Measurements from ENCODE around the gene RALGPS1.

Gene RALGPS1

DNA sequence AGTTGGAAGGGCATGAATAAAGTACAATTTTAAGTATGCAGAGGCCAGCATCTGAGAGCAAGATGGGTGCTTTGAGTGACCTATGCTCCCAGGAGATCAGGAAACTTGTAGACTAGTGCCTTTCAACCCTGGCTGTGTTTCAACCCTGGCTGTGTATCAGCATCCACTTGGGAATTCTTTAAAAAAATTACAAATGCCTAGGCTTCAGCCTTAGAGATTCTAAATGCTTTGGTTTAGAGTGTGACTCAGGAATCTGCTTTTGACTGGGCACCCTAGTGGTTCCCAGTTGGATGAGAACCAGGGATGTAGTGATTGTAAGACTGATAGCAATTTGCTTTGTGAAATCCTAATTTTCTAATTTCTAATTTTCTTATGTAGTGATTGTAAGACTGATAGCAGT is 65.6 kb downstream of the RALGPS1 start:
- H3K4me3 ChIP-seq (ENCODE audit: low read depth, low read length): no peak overlapping the region
- ChIA-PET CTCF (interaction anchor here (0.7 kb wide), 1 partner anchor 221 kb away, joined by 3 read pairs; no protein-coding TSS in a partner anchor), POLR2A (no interaction called here)
- peaks cover 0 to 12% of the 10 kb centered on the region in 2 experiments; a peak in 1 of 3 replicates for H3K36me3 ChIP-seq (ENCODE audit: control insufficient read depth in 2 of 2, insufficient read depth in 1 of 2, low read length in 2 of 2)
- H3K27ac ChIP-seq (ENCODE audit: extremely low read depth, low read depth, low read length): no peak overlapping the region
- H3K9me3 ChIP-seq (ENCODE audit: control insufficient read depth, insufficient read depth, low read depth, low read length): no peaks in the 10 kb centered on the region
- H3K4me1 ChIP-seq (ENCODE audit: control insufficient read depth, insufficient read depth, low read length): no peaks in the 10 kb centered on the region
- TF ChIP-seq ZBTB11 (tag by site-specific recombination; conservative IDR thresholded peaks at IDR 0.05; ENCODE audit: low read depth) (no peak), ZNF654 (tag by site-specific recombination; IDR thresholded peaks at IDR 0.05; ENCODE audit: low read depth) (no peak), ZBTB26 (tag by site-specific recombination; optimal IDR thresholded peaks at IDR 0.05) (no peak), ZNF791 (tag by site-specific recombination; IDR thresholded peaks at IDR 0.05) (no peak), ZSCAN16 (tag by site-specific recombination; IDR thresholded peaks at IDR 0.05) (no peak), ZNF174 (tag by site-specific recombination; IDR thresholded peaks at IDR 0.05) (no peak), ZNF510 (tag by site-specific recombination; IDR thresholded peaks at IDR 0.05; ENCODE audit: insufficient replicate concordance) (no peak), ZNF555 (tag by site-specific recombination; conservative IDR thresholded peaks at IDR 0.05) (no peak)

DNA sequence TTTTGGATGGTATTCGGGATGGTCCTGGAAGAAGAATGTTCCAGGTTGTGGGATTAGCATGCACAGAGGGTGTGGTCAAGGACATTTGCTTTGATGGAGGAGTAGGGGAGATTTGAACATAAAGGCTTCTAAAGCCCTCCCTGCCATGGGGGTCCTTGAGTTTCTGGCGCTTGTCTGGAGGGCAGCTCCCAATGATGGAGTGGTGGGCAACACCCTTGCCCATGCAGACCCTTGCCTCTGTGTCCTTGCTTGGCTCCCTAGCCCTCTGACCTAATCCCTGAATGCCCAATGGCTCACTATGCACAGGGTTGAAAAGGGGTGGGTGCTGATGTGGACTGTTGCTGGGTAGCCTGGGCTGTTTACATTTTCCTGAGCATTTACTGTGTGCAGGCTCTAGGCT is 66.6 kb downstream of the RALGPS1 start:
- Histone ChIP-seq H3K4me1 (ENCODE audit: control insufficient read depth, insufficient read depth, low read length) (no peaks in the 10 kb centered on the region), H3K36me3 (ENCODE audit: control insufficient read depth in 2 of 2, insufficient read depth in 1 of 2, low read length in 2 of 2) (peaks cover 0 to 11% of the 10 kb centered on the region in 2 experiments; a peak in 1 of 3 replicates), H3K4me3 (ENCODE audit: low read depth, low read length) (no peak overlapping the region), H3K27ac (ENCODE audit: extremely low read depth, low read depth, low read length) (no peak overlapping the region), H3K9me3 (ENCODE audit: control insufficient read depth, insufficient read depth, low read depth, low read length) (no peaks in the 10 kb centered on the region)
- ChIA-PET CTCF (interaction anchor here (0.9 kb wide), 1 partner anchor 55 kb away, joined by 3 read pairs; no protein-coding TSS in a partner anchor), POLR2A (no interaction called here)
- TF ChIP-seq MZF1 (tag by site-specific recombination; IDR thresholded peaks at IDR 0.05; ENCODE audit: borderline replicate concordance) (no peak), KLF8 (tag by site-specific recombination; IDR thresholded peaks at IDR 0.05) (no peak), FEZF1 (tag by site-specific recombination; IDR thresholded peaks at IDR 0.05) (no peak), ZNF214 (tag by site-specific recombination; IDR thresholded peaks at IDR 0.05; ENCODE audit: borderline replicate concordance) (no peak), MYNN (tag by site-specific recombination; IDR thresholded peaks at IDR 0.05; ENCODE audit: borderline replicate concordance) (no peak), SCRT2 (tag by site-specific recombination; IDR thresholded peaks at IDR 0.05) (no peak), ZNF596 (tag by site-specific recombination; IDR thresholded peaks at IDR 0.05) (no peak), ZNF311 (tag by site-specific recombination; IDR thresholded peaks at IDR 0.05; ENCODE audit: borderline replicate concordance) (no peak)
- TF ChIP-seq, protein P1, sequence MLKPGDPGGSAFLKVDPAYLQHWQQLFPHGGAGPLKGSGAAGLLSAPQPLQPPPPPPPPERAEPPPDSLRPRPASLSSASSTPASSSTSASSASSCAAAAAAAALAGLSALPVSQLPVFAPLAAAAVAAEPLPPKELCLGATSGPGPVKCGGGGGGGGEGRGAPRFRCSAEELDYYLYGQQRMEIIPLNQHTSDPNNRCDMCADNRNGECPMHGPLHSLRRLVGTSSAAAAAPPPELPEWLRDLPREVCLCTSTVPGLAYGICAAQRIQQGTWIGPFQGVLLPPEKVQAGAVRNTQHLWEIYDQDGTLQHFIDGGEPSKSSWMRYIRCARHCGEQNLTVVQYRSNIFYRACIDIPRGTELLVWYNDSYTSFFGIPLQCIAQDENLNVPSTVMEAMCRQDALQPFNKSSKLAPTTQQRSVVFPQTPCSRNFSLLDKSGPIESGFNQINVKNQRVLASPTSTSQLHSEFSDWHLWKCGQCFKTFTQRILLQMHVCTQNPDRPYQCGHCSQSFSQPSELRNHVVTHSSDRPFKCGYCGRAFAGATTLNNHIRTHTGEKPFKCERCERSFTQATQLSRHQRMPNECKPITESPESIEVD (tag by site-specific recombination; IDR thresholded peaks at IDR 0.05): no peak
- TF ChIP-seq, protein P2, sequence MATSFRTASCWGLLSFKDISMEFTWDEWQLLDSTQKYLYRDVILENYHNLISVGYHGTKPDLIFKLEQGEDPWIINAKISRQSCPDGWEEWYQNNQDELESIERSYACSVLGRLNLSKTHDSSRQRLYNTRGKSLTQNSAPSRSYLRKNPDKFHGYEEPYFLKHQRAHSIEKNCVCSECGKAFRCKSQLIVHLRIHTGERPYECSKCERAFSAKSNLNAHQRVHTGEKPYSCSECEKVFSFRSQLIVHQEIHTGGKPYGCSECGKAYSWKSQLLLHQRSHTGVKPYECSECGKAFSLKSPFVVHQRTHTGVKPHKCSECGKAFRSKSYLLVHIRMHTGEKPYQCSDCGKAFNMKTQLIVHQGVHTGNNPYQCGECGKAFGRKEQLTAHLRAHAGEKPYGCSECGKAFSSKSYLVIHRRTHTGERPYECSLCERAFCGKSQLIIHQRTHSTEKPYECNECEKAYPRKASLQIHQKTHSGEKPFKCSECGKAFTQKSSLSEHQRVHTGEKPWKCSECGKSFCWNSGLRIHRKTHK (tag by site-specific recombination; IDR thresholded peaks at IDR 0.05): no peak
- TF ChIP-seq, protein P3, sequence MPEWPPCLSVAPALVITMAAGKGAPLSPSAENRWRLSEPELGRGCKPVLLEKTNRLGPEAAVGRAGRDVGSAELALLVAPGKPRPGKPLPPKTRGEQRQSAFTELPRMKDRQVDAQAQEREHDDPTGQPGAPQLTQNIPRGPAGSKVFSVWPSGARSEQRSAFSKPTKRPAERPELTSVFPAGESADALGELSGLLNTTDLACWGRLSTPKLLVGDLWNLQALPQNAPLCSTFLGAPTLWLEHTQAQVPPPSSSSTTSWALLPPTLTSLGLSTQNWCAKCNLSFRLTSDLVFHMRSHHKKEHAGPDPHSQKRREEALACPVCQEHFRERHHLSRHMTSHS (tag by site-specific recombination; IDR thresholded peaks at IDR 0.05): no peak
- TF ChIP-seq, protein P4, sequence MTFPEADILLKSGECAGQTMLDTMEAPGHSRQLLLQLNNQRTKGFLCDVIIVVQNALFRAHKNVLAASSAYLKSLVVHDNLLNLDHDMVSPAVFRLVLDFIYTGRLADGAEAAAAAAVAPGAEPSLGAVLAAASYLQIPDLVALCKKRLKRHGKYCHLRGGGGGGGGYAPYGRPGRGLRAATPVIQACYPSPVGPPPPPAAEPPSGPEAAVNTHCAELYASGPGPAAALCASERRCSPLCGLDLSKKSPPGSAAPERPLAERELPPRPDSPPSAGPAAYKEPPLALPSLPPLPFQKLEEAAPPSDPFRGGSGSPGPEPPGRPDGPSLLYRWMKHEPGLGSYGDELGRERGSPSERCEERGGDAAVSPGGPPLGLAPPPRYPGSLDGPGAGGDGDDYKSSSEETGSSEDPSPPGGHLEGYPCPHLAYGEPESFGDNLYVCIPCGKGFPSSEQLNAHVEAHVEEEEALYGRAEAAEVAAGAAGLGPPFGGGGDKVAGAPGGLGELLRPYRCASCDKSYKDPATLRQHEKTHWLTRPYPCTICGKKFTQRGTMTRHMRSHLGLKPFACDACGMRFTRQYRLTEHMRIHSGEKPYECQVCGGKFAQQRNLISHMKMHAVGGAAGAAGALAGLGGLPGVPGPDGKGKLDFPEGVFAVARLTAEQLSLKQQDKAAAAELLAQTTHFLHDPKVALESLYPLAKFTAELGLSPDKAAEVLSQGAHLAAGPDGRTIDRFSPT (tag by site-specific recombination; IDR thresholded peaks at IDR 0.05): no peak
- TF ChIP-seq, protein P5, sequence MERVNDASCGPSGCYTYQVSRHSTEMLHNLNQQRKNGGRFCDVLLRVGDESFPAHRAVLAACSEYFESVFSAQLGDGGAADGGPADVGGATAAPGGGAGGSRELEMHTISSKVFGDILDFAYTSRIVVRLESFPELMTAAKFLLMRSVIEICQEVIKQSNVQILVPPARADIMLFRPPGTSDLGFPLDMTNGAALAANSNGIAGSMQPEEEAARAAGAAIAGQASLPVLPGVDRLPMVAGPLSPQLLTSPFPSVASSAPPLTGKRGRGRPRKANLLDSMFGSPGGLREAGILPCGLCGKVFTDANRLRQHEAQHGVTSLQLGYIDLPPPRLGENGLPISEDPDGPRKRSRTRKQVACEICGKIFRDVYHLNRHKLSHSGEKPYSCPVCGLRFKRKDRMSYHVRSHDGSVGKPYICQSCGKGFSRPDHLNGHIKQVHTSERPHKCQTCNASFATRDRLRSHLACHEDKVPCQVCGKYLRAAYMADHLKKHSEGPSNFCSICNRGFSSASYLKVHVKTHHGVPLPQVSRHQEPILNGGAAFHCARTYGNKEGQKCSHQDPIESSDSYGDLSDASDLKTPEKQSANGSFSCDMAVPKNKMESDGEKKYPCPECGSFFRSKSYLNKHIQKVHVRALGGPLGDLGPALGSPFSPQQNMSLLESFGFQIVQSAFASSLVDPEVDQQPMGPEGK (tag by site-specific recombination; IDR thresholded peaks at IDR 0.05): no peak
